HG03175 (cell line): Measurements from ENCODE around the gene TRIML1.

ENCODE experiments used
- ATAC-seq: cut with Tn5 transposase; IDR thresholded peaks from one replicate; pipeline ENCODE4 v1.9.1; 2021; ENCODE audit warnings: mild to moderate bottlenecking, moderate library complexity; ENCODE audit not compliant: unreplicated experiment

Gene TRIML1, protein sequence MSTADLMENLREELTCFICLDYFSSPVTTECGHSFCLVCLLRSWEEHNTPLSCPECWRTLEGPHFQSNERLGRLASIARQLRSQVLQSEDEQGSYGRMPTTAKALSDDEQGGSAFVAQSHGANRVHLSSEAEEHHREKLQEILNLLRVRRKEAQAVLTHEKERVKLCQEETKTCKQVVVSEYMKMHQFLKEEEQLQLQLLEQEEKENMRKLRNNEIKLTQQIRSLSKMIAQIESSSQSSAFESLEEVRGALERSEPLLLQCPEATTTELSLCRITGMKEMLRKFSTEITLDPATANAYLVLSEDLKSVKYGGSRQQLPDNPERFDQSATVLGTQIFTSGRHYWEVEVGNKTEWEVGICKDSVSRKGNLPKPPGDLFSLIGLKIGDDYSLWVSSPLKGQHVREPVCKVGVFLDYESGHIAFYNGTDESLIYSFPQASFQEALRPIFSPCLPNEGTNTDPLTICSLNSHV

DNA sequence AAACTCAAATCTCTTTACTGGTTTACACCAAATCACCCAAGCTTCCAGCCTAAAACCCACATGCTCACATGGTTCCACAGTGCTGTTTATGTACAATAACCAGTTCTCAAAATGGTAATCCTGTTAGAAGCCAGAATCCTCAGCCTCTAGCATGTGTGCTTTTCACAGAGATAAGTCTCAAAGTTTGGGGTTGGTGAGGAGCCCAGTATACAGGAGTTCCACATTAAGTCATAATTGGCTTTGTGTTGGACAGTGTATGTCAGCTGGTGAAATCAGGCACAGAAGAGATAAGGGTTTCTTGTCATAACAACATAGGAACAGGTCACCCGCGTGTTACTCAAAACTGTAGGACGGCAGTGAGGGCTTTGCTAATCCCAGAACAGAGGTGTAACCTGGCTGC lies at the start of gene TRIML1:
TRIML1 (plus strand) TSS at position 301 of the 400 bp plus-strand sequence. CDS start 118 bp downstream, outside the sequence.
- ATAC-seq: no peak

DNA sequence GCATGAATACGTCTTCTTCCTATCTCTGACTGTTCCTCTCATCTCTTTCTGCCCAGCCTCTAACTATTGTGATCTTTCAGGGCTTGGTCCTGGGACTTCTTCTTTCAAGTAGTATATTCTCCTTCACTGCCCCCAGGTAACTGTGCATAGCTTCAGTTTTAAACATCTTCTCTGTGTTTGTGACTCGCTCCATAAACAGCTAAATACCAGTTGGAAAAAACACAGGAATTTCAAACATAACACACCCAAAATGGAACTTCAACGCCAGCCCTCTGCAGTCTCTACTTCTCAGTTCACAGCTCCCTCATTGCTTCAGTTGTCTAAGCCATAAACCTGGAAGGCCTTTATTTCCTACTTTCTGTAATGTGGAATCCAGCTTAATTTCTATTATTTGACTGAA lies 46.4 kb upstream of the TRIML1 start:
- no peak for ATAC-seq

DNA sequence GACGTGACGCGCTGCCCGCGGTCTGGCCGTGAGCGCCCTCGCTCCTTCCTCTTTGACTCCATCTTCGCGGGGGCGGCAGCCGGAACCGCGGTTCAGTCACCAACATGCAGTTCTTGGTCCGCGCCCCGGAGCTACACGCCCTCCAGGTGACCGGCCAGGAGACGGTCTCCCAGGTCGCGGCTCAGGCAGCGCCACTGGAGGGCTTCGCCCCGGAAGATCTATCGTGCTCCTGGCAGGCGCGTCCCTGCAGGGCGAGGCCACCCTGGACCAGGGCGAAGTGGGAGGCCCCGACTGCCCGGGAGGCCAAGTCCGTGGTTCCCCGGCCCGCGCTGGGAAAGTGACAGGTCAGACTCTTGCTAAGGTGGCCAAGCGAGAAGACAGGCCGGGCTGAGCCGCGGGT lies 32.8 kb upstream of the TRIML1 start:
- ATAC-seq: no peak

DNA sequence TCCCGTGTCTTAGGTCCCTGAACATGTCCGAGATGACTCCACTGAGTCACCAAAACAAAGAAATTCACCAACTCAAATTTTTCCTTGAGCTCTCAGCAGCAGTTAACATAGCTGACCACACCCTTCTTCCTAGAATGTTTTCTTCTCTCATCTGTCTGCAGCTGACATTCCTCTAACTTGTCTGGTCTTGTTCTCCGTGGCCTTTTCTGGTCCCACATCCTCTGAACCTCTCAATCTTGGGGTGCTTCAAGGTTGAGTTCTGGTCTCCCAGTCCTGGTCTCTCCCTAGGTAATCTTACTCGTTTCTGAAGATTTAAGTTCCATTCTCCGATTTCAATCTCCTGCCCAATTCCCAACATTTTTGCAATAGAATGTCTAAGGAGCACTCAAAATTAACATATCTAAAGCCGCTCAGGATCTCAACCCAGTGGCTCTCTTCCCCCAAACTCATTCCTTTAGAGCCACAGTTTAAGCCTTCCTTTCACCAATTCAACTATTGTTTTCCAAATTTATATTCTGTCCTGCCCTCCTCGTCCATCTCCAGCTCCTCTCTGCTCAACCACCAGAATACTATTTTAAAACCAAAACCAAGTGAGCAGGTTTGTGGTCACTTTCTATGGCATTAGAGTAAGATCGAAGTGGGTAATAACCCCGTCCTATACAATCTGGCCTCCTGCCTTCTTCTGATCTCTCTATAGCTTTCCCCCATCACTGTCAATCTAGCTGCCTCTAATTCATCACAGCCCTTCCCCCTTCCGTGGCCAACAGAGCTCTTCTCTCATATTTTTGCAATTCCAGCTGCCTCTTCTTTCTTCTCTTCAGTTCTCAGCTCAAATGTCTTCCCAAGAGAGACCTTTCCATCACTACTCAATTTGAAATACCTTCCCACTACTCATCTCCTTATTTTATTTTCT lies 31.1 kb upstream of the TRIML1 start:
- no peak for ATAC-seq

DNA sequence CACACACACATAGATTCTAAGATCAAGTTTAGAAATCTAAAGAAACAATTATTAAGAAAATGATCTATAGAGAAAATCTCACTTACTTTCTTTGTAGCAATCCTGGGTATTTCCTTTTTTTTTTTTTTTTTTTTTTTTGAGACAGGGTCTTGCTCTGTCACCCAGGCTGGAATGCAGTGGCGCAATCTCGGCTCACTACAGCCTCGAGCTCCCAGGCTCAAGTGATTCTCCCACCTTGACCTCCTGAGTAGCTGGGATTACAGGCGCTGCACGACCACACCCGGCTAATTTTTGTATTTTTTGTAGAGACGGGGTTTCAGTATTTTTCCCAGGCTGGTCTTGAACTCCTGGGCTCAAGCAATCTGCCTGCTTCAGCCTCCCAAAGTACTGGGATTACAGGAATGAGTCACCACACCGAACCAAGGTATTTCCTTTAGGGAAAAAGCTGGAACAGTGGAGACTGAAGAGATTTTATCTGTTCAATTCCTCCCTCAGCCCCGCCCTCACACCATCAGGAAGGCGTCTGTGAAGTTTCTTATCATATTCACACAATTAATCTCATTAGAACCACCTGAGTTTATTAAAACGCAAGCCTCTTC lies 30.0 kb upstream of the TRIML1 start, which contains the start of gene TRIML2:
TRIML2 (minus strand) TSS at position 447 of the 599 bp plus-strand sequence. CDS start 4,235 bp downstream, outside the sequence.
- no peak for ATAC-seq

DNA sequence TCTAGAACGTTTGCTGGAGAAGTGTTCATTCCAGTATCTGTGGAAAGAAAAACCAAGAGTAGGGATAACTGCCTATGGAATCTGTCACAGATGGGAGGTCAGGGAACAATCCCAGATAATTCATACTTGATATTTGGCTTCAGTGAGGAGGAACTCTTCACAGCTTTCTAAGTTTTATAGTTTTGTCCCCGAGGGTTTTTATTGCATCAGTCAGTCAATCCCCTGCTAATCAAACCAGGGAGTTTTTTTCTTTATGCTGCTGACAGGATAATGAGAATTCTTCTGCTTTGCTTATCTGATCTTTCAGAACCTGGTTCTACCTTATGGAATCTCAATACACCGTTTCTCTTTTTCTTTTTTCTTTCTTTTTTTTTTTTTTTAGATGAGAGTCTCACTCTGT lies 29.2 kb upstream of the TRIML1 start:
- no peak for ATAC-seq

DNA sequence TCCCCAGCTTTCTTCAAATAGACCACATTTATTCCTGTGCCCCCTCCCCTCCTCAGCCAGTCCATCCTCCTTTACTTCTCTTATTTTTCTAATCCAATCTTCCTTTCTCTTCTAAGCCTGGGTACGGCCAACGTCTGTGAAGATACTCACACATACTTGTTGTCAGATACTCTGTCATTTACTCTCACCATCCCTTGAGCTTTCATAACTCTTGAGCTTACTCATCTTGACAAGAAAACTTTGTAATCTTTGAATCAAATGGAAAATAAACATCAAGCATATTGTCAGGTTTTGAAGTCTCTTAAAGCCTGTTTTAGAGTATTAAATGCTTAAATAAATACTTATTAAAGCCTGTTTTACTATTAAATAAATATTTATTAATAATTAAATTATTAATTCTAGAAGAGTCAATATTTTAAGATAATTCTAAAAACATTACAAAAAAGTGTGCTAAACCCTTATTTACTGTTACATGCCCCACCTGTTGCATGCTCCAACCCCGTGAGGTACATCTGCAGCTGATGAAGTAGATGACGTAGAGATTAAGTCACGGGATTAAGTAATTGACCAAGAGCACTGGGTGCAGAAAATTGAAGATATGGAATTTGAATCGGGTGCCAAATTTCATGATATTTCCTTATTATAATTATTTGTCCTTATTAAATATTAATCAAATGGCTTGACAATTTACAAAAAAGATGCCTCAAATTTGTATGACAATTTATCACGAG lies 28.3 kb upstream of the TRIML1 start:
- no peak for ATAC-seq

DNA sequence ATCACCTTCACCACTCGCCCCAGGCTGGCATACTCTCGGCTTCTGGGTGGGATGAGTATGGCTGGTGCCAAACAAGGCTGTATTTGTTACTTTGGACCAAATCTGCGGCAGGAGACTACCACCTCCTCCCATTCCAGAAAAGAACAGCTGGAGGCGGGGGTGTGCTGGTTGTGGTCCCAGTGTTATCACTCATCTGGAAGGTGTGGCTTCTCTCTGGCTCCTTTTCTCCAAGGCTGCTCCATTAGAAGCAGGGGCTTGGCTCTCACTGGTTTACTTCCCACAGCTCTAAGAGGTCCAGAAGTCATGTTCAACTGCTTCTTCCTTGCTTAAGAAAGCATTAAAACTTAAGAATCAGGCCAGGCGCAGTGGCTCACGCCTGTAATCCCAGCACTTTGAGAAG lies 27.3 kb upstream of the TRIML1 start:
- ATAC-seq: no peak

DNA sequence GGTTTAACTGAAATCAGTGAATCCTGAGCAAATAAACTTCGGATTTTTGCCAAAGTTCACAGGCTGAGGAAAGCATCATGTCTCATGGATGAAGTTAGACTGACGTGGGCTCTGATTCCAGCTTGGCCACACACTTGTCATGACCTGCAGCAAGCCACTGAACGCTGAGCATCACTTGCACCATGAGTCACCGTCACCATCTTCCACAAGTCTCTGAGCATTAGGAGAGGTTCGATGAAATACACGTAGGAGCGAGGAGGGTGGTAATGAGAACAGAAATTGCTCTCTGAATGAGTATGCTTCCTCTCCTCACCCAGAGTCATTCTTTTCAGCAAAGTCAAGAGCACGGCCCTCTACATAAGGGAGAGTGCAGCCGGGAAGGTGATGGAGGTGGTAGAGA lies 26.1 kb upstream of the TRIML1 start:
- no peak for ATAC-seq

DNA sequence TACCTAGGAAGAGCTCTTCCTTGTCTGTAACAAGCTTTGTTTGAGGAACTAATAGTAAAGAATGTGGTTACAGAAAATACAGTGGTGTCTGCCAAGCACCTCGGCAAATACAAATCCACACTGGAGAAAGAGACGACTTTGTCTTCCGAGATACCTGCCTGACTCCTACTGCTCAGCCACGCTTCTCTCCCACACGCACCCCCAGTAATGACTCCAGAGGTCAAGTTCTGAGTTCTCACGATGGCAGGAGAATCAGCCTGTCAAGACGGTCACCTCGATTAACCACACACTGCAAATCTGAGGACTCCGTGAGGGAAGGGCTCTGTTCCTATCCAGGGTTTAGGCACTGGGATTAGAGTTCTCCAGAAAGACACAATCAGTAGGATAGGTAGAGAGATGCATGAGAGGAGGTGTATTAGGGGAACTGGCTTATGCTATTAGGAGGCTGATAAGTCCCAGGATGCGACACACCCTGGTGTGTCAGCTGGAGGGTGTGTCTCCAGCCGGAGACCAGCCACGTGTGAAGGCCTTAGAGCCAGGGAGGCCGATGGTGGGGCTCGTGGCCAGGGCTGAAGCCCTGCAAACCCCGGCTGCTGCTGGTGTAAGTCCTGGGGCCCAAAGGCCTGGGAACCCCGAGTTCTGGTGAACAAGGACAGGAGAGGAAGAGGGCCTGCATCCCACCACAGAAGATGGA lies 21.5 kb upstream of the TRIML1 start:
- no peak for ATAC-seq

DNA sequence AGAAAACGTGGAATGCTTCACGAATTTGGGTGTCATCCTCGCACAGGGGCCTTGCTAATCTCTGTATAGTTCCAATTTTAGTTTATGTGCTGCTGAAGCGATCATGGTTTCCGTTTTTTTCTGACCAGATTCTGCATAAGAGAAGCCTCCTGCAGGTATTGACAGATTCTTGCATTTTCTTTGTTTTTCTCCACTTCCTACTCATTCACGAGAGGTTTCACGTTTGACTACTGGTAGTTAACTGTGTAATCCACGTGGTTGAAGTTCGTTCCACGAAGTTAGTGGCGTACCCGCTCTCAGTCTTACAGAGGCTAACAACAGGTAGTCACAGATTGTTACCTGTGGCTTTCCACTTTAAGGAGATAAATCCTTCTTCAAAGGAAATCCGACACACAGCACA lies 17.7 kb upstream of the TRIML1 start:
- ATAC-seq: no peak

DNA sequence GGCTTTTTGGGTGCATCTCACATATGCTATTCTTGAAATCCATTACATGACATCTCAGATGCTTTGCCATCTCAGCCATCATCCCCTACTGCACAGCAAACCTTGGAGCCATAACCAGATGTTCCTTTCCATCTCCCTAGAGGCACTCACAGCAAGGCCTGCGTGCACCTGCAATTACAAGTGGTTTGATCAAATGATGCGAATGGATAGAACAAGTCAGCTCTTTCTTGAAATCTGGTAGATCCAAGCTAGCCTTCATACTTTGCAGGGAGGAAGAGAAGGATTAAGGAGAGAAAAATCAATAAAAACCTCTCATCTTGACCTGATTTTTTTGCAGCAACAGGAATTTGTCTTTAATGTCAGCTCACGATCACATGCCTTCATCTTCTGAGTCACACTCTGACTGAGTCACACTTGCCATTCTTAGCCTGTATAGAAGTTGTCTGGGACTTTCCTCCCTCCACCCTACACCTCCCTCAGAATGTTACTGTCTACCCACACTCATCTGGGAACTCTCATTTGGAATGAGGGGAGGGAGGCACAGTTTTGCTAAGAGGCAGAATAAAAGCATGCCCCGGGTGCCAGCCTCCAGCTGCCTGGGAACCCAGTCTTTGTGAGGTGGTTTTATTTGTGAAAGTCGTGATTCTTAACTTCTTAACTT lies 11.9 kb upstream of the TRIML1 start:
- no peak for ATAC-seq

DNA sequence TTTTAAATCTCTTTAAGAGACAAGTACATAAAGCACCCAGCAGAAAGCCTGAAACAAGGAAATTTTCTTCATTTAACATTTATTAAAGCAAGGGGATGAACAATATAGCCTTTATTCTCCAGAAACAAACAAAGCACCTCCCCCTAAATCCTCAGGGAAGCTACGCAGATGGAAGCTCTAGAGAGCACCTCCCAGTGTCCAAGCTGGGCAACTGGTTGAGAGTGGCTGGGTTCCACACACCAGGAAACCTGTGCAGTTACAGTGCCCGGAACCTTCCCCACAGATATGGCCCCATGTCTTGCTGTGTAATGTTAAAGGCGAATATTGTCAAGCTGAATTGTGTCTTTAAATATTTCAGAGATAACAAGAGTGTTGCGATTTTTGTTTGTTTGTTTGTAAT lies 8.9 kb upstream of the TRIML1 start:
- no peak for ATAC-seq

DNA sequence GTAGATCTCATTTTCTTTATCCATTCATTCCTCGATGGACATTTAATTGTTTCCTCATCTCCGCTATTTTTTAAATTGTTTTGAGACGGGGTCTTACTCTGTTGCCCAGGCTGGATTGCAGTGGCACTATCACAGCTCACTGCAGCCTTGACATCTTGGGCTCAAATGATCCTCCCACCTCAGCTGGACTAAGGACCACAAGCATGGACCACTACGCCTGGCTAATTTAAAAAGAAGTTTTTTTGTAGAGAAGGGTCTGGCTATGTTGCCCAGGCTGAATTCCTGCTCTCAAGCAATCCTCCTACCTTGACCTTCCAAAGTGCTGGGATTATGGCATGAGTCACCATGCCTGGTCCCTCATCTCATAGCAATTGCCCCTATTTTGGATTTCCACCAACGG lies 7.0 kb upstream of the TRIML1 start:
- ATAC-seq: no peak

DNA sequence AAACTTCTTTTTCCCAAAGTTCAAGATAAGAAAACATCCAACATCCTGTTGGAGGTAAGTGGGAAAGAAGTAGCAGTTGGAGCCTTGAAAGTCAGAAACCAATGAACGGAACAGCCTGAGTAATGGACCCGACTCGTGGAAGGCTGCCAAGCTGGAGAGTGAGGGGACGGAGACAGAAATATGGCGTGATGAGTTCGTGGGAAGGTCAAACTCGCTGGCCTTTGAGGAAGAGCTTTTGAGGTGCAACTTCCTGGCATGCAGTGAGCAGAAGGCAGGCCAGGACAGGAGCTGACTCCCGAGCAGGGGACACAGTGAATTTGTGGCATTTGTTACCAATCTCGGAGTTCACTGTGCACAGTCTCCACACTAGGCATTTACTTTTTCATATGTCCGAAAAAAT lies 1.0 kb upstream of the TRIML1 start:
- ATAC-seq: no peak

DNA sequence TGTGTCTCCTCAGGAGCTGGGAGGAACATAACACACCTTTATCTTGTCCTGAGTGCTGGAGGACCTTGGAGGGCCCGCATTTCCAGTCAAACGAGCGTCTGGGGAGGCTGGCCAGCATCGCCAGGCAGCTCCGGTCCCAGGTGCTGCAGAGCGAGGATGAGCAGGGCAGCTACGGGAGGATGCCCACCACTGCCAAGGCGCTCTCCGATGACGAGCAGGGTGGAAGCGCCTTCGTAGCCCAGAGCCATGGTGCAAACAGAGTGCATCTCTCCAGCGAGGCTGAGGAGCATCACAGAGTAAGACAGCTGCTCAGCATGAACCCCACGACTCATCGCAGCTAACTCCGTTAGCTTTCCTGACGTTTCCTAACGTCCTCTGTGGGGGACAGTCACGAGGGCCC lies 430 bp downstream of the TRIML1 start:
- no peak for ATAC-seq

DNA sequence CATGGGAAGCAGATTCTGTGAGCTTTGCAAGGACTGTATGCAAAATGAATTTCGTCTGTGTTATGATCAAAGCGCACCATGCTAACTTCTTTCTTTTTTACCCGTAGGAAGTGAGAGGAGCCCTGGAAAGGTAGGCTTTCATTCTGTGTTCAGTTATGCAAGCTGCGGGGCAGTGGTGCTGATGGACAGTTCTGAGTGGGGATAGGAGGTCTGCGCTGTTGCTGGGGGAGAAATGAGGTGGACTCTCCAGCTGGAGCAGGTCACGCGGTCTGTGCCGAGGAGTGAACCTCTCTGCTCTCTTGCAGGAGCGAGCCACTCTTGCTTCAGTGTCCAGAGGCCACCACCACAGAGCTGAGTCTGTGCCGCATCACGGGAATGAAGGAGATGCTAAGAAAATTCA lies 4.5 kb downstream of the TRIML1 start:
- no peak for ATAC-seq

DNA sequence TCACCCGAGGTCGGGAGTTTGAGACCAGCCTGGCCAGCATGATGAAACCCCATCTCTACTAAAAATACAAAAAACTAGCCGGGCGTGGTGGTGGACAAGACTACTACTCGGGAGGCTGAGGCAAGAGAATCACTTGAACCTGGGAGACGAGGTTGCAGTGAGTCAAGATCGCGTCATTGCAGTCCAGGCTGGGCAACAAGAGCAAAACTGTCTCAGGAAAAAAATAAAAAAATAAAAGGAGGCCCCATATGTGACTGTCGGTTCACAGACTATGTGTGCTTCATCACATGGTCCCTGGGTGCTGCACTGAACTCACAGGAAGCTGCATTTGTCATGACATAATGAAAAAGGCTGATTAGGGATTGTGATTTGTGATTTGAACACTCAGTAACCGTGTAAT lies 6.4 kb downstream of the TRIML1 start:
- ATAC-seq: no peak

DNA sequence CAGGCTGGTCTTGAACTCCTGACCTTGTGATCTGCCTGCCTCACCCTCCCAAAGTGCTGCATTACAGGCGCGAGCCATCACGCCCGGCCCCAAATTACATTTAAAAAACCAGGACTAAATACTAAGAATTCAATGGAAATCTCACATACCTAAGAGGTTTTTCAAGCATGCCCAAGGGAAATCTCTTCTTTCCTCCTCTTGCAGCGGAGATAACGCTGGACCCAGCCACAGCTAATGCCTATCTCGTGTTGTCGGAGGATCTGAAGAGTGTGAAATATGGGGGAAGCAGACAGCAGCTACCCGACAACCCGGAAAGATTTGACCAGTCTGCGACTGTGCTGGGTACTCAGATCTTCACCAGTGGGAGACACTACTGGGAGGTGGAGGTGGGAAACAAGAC lies 7.4 kb downstream of the TRIML1 start:
- no peak for ATAC-seq

DNA sequence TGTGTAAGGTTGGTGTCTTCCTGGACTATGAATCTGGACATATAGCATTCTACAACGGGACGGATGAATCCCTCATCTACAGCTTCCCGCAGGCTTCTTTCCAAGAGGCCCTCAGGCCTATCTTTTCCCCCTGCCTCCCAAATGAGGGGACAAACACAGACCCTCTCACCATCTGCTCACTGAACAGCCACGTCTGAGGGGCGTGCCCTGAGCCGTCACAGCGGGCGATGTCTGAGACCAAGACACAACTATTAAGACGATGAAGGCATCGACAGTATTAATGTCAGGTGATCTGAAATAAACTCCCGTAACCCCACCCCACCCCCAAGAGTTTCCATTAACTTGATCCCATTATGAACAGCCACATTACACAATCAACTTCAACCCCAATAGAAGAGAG lies 7.9 kb downstream of the TRIML1 start:
- ATAC-seq: no peak
